HG03354 (cell line): Measurements from ENCODE around the gene FLT1.

Source experiments
- ATAC-seq: cut with Tn5 transposase; IDR thresholded peaks from one replicate; pipeline ENCODE4 v1.9.1; 2021; ENCODE audit warnings: mild to moderate bottlenecking; ENCODE audit not compliant: unreplicated experiment, poor library complexity, severe bottlenecking

FLT1 gene

GRCh38 chr13:28530729-28531076 is 35.8 kb upstream of the FLT1 start:
- ATAC-seq, result no peak

GRCh38 chr13:28529836-28530235 is 34.9 kb upstream of the FLT1 start:
- no peak for ATAC-seq

GRCh38 chr13:28528848-28529247 is 33.9 kb upstream of the FLT1 start:
- ATAC-seq, result no peak

DNA sequence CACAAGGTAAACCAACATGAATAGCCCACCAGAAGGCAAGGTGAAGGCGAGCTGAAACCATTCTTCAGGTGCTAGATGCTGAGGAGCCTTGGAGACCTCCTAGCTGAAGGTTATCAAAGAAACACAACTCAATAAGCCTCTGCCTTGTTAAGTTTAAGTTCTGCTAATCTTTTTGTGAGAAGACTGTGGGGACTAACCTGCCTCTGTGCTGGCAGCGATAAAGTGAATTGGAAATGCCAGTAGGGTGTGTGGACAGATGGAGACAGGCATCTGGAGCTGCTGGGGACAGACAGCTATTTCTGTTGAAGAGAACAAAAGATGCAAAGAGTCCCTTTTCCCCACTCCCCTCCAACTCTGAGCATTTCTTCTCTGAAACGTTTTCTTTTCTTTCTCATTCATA is 33.5 kb upstream of the FLT1 start:
- ATAC-seq, result no peak

DNA sequence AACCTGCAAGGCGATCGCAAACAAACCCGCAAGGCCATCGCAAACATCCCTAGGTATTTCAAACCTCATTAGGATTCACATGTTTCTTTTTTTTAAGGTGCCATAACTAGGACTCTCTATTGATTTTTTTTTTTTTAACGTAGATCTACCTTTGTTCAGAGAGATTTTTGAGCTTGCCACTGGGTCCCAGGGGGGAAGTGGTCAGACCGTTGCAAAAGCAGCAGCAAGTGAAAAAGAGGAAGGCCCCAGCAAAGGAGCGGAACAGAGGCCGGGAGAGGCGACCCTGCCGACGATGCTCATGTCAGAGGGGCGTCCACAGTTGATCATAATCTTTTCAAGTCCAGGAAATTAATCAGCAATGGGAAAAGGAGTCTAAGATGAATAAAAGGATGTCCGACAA is 32.7 kb upstream of the FLT1 start:
- ATAC-seq, result no peak

DNA sequence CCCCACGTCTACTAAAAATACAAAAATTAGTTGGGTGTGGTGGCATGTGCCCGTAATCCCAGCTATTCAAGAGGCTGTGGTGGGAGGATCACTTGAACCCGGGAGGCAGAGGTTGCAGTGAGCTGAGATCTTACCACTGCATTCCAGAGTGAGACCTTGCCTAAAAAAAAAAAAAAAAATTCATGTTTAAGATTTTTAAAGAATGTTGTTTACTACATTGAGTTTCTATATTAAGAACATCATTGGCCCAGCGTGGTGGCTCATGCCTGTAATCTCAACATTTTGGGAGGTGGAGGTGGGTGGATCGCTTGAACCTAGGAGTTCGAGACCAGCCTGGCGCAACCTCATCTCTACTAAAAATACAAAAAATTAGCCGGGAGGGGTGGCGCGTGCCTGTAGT is 31.9 kb upstream of the FLT1 start:
- ATAC-seq, result no peak

- no peak for ATAC-seq
Observed at GRCh38 chr13:28522871-28523270, 27.9 kb upstream of the FLT1 start.

GRCh38 chr13:28513745-28514144 is 18.8 kb upstream of the FLT1 start:
- ATAC-seq, result no peak

GRCh38 chr13:28510542-28510941 is 15.6 kb upstream of the FLT1 start:
- no peak for ATAC-seq

- no peak for ATAC-seq
Observed at GRCh38 chr13:28510066-28510465, 15.1 kb upstream of the FLT1 start.

- no peak for ATAC-seq
Observed at GRCh38 chr13:28505543-28506135, 10.7 kb upstream of the FLT1 start.

- ATAC-seq, result no peak
Observed at GRCh38 chr13:28503182-28503967, 8.4 kb upstream of the FLT1 start.

GRCh38 chr13:28501547-28501946 is 6.6 kb upstream of the FLT1 start:
- no peak for ATAC-seq

DNA sequence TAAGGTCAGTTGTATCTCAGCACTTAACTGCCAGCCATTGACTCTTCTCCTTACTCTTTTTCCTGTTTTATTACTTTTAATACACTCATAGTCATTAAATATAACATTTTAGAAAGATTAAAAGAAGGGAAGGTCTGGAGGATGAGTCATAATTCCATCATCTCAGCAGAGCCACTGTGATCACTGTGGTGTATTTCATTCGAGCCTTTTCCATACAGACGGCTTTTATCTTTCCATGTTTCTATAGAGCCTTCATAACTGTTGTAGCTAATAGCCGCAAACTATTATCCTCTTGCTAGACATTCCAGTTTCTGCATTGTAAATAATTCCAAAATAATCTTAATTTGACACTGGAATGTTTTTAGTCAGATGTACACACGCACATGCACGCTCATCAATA is 4.7 kb upstream of the FLT1 start:
- ATAC-seq, result no peak

GRCh38 chr13:28498481-28499115 is 3.7 kb upstream of the FLT1 start:
- no peak for ATAC-seq

DNA sequence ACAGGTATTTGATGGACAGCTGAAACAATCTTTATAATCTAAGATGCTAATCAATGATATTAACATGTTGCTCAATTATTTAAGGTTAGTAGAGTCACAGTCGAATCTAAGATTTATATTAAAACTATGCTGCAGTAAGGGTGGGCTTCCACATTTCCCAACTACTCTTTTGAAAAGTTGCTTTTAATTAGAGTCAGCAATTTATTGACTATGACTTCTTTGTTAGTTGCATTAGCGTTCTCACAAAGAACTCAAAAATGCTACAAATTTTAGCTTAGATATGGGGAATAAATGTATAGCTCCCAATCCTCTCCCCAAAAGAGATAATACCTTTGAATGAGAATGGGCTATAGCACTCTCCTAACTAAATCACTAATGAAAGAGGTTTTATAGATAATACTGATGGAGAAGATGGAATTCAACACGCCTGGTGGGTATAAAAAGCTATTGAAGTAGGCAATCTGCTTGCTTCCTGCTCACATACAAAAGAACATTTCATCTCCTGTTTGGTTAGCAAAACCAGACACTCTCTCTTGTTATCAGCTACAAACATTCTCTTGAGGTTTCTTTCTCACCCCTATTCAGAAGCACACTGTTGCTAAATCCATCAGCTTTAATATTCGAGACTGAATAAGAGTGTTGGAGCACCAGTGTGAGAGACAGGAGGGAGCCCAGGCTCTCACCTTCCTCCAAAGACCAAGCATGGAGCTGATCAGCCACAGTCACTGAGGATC is 2.4 kb upstream of the FLT1 start:
- ATAC-seq, result no peak

GRCh38 chr13:28496188-28496564 is 1.2 kb upstream of the FLT1 start:
- no peak for ATAC-seq

GRCh38 chr13:28495538-28496187 is 735 bp upstream of the FLT1 start:
- no peak for ATAC-seq

DNA sequence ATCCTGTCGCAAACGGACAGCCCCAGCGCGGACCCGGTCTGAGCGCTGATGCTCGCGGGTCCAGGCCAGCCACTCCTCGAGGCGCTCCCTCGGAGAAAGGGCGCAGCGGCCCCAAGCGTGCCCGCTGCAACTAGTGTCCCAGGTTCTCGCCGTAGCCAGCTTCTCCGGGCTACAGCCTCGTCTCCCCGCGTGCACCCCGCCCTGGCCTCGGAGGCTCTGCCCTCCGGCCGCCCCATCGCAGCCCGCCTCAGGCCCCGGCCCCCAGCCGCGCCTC is 487 bp downstream of the FLT1 start:
- ATAC-seq, result no peak

GRCh38 chr13:28493740-28494503 is 1.0 kb downstream of the FLT1 start:
- no peak for ATAC-seq
